Testis (tissue), 2 donors: Measurements from ENCODE around the gene CABP2.

Source experiments
- CTCF ChIP-seq, 3 experiments: fragments of 450-650 bp in 2 of 3; fragments of 200-600 bp in 1 of 3; sonication (generic) in 1 of 3; IDR thresholded peaks; one replicate each; pipeline ENCODE4 v1.5.1; 2016 to 2019; ENCODE audit warnings: antibody characterized with exemption in 3 of 3, mild to moderate bottlenecking in 2 of 3, moderate library complexity in 1 of 3
- POLR2A ChIP-seq: fragments of 450-650 bp; IDR thresholded peaks from one replicate; pipeline ENCODE4 v1.6.1; 2017; ENCODE audit warnings: antibody characterized with exemption, mild to moderate bottlenecking, moderate library complexity

- TF ChIP-seq POLR2A = no peak
- no peak for TF ChIP-seq CTCF (IDR thresholded peaks at IDR 0.05)
These were observed 12.3 kb upstream of the CABP2 start for GRCh38 chr11:67535561-67535960.
